GM21390 (cell line): Measurements from ENCODE around the gene CTNNBIP1.

Source experiments
- ATAC-seq: cut with Tn5 transposase; IDR thresholded peaks from one replicate; pipeline ENCODE4 v1.9.1; 2021; ENCODE audit not compliant: unreplicated experiment

CTNNBIP1 gene

GRCh38 chr1:9905010-9905409 lies 5.1 kb downstream of the CTNNBIP1 start:
- no peak for ATAC-seq

- no peak for ATAC-seq
Observed at GRCh38 chr1:9904596-9904995, 5.5 kb downstream of the CTNNBIP1 start.

- ATAC-seq, result no peak
Observed at GRCh38 chr1:9903801-9904527, 6.1 kb downstream of the CTNNBIP1 start.

DNA sequence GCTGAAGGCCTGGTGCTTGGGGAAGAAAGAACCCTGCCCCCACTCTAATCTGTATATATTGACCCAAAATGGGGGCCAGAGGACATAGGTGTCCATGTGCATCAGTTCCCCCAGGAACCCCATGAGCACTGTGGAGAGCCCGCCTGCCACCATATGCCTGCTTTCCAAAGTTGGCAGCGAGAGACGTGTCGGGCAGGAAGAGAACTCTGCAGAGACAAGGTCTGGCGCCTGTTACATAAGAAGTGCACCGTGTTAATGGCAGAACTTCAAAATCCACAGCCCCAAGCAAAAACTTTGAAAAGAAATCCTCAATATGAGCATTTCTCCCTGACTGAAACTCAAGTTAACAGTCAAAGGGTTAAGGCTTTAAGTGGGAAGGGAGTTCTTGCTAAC lies 8.0 kb downstream of the CTNNBIP1 start:
- no peak for ATAC-seq

DNA sequence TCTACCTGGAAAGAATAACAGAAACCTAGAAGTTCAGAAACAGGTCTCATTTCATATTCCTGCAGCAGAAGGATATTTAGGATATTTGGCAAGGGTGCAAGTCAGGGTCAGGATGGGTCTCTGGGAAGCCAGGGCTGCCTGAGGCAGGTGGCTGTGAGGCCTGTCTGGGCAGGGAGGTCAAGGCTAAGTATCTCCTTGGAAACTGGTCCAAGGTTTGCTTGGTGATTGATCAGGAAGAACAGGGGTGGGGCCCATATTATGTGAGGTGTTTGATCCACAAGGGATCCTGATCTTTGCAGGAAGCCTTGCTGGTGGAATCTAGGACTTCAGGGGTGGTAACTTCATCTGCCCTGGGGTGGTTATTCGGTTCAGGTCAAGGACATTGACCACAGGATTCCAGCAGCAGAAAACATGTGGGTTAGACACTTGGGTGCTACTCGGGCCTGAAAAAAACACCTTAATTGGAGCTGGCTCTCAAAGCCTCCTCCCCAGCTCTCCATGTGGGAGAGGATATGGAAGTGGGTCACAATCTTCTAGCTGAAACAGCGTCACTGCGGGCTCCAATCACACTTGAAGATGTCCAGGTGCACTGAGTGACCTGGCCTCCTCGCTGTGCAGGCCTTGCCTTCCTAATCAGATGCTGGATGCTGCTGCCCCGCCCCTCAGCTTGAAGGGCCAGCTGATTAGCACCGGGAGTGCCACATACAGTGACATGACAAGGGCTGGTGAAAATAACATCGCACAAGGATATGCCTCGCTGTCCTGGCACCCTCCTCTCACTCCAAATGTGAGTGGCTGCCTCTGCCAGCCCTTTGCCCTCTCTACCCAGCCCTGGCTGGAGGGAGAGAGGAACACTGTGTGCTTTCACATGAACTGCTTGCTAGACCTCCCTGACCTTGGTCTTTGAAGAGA lies 8.7 kb downstream of the CTNNBIP1 start:
- ATAC-seq, result no peak

DNA sequence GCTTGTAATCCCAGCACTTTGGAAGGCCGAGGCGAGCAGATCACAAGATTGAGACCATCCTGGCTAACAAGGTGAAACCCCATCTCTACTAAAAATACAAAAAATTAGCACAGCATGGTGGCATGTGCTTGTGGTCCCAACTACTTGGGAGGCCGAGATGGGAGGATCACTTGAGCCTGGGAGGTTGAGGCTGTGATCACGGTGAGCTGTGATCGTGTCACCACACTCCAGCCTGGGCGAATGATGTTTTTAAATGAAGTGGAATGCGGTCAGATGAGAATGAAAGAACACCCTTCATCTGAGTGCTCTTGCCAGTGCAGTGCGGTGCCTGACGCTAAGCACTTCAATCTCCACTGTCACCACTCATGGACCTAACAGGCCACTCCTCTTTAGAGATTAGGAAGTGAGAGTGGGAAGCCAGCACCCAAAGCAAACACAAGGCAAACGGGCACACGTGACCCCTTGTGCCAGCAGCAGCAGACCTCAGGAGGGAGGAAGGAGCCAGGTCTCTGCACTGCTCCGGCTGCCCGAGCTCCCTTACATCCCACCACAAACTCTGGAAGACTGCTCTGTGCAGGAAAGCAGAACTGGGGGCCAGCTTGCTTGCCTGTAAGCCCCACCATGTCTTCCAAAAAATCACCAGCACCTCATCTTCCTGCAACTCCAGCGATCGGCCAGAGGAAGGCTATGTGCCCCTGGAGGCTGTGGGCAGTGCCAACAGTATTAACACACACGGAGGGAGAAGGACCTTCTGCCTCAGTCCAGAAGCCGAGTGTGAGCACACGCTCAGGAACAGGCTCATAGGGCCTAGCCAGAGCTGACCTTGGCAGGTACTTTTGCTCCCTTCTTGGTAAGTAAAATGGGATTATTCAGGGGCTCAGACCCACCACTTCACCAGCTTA lies 9.7 kb downstream of the CTNNBIP1 start:
- no peak for ATAC-seq

GRCh38 chr1:9894115-9894514 lies 16.0 kb downstream of the CTNNBIP1 start:
- ATAC-seq, result no peak

- ATAC-seq, result no peak
Observed at GRCh38 chr1:9892563-9893528, 17.2 kb downstream of the CTNNBIP1 start.

- no peak for ATAC-seq
Observed at GRCh38 chr1:9891207-9891606, 18.9 kb downstream of the CTNNBIP1 start.

DNA sequence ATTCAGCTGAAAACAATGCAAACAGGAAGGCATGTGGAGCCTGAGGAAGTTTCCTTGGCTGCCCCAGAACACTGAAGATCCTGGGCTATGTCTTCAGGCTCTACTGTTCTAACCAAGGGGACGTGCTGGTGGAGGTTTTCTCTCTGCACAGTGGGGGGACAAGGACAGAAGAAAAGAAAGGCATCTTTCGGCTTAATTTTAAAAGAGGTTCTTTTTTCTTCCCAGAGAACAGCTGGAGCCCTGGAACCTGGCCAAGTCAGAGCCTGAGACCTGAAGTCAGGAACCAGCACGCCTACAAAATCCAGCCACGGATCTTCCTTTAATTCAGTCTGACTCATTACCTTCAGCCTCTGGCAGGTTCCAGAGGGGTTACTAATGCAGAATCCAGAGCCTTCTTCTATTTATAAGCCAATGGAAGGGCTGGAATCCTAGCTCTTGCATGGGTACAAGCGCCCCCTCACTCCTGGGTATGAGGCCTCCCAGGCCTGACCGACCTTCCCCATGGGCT lies 19.8 kb downstream of the CTNNBIP1 start:
- no peak for ATAC-seq

GRCh38 chr1:9889411-9889810 lies 20.7 kb downstream of the CTNNBIP1 start:
- no peak for ATAC-seq

GRCh38 chr1:9888886-9889285 lies 21.2 kb downstream of the CTNNBIP1 start:
- ATAC-seq, result no peak

GRCh38 chr1:9887070-9887469 lies 23.0 kb downstream of the CTNNBIP1 start:
- ATAC-seq, result no peak

DNA sequence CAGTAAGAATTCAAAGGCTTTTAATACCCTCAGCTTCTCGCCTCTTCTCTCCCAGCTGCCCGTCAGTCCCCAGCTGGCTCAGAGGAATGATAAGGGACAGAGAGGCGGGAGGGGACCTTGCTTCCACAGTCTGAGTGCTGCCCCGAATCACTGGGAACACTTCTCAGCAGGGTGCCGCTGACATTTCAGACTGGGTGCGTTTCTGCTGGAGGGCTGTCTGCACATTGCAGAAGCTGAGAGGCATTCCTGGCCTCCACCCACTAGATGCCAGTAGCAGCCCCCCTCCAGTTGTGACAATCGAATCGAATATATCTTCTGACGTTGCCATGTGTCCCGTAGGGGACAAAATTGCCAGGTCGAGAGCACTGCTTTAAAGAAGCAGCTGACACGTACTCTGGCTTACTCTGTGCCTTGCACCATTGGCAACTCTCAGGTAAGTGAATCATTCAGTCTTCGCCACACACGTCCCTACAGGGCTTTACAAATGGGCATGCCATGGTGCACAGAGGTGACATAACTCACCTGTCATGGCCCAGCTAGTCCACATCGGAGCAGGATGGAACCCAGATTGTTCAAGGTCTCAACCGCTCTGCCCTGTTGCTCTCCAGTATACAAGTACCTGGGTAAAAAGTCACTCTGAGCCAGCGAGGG lies 23.9 kb downstream of the CTNNBIP1 start:
- no peak for ATAC-seq

- ATAC-seq, result no peak
Observed at GRCh38 chr1:9884805-9885204, 25.3 kb downstream of the CTNNBIP1 start.

DNA sequence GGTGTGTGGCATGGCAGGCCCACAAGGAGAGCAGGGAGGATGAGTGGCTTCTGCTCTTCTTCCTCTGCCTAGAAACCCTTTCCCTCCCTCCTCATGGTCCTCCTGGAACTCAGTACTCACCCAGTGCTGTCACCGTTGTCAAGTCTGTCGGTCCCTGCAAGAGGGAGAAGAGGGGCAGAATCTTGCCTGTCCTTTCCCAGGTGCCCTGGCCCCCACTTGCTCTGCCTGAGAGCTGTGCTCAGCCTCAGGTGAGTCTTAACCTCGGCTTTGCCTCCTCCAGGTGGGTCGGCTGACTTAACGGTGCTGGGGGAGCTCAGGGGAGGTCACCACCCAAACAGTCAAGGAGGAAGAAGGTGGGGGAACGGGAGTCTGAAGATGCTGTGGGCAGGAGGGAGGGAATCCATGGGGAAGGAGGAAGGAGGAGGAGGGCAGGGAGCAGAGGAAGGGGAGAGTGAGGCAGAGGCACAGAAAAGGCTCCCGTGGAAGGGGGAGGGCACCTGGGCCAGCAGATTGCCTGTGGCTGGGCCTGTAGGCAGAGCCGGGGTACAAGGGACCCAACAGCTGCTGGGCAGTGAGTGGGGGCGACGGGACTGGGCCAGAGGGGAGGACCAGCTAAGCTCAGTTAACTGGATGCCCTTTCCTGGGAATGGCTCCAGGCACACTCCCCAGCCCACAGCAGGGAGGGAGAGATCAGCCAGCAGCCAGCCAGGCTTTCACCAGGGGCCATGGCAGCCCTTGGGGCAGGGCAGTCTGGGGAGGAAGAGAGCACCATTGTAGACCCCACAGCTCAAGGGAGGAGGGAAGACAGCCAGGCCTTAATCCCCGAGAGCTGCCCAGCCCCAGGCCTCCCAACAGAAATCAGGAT lies 26.3 kb downstream of the CTNNBIP1 start:
- ATAC-seq, result no peak

DNA sequence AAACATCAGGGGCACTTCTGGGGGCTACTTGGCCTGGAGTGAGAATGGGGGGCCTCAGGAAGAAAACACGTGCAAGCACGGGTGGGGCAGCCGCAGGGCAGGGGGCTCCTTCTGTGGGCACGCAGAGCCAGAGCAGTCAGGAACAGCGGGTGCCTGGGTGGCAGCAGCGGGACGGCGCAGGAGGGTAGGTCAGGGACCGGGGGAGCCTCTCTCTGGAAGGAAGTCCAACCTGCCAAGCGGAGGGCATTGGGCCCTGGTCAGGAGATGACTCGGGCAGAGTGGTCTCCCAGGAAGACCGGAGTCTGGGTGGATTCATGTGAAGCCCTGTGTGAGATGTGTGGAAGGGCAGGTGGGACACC lies 27.1 kb downstream of the CTNNBIP1 start:
- no peak for ATAC-seq

DNA sequence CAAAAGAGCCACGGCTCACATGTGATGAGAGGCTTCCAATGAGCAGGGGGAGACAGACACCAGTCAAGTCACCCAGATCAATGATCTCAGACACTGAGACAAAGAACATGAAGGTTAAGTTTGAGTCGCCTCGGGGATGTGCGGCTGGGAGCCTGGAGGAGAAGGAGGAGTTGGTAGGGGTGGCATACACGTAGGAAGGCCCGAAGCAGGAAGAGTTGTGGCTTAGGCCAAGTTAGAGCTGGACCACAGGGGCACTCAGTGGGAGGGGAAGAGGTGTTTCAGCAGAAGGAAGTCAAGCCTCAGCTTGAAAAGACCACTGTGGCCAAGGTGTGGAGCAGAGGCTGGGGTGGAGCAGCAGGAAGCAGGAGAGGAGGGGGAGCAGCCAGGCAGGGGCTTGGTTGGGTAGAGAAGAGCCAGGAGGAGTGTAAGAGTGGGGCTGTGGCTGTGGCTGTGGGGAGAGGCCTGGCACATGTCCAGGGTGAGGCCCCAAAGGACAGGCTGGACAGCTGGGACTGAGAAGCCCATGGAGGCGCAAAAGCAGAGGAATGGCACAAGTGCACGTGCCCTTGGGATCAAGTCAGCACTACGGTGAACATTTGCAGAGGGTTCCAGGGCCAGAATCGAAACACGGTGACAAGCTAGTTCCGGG lies 27.6 kb downstream of the CTNNBIP1 start:
- ATAC-seq, result no peak
